GM12874 (cell line): ENCODE results near the gene HARS2.

Experiments
- CTCF ChIP-seq: IDR thresholded peaks from 2 replicates; pipeline ENCODE4 v1.5.1; 2011; ENCODE audit warnings: low read depth, mild to moderate bottlenecking, control low read depth, low read length, moderate library complexity; ENCODE audit not compliant: insufficient read depth

Gene HARS2

GRCh38 chr5:140690941-140691924, at the start of gene HARS2, which contains the start of gene HARS1:
Gene HARS2 (plus strand): TSS chr5:140691455. CDS start chr5:140691649, 194 bp downstream.
Gene HARS1 (minus strand): TSS chr5:140691370. CDS start chr5:140691304, 66 bp downstream.
- no peak for TF ChIP-seq CTCF

- no peak for TF ChIP-seq CTCF
Observed at GRCh38 chr5:140641716-140642115, 49.5 kb upstream of the HARS2 start.

GRCh38 chr5:140642718-140643117, 48.5 kb upstream of the HARS2 start:
- TF ChIP-seq CTCF = no peak

GRCh38 chr5:140647042-140647419, 44.2 kb upstream of the HARS2 start:
- no peak for TF ChIP-seq CTCF

- TF ChIP-seq CTCF = no peak
Observed at GRCh38 chr5:140658870-140659269, 32.4 kb upstream of the HARS2 start.

GRCh38 chr5:140664030-140664358, 27.3 kb upstream of the HARS2 start:
- no peak for TF ChIP-seq CTCF

GRCh38 chr5:140664359-140665119, 26.7 kb upstream of the HARS2 start, which contains the start of gene WDR55:
Gene WDR55 (plus strand): TSS chr5:140664904. CDS start chr5:140664913, 9 bp downstream.
- TF ChIP-seq CTCF = no peak
